Measurements from ENCODE around the gene FRMPD3. TPM values are rescaled to one million over a fixed set of nuclear protein-coding genes. Genes with fewer than 3 reads are reported as not detected.

FRMPD3 gene
- total RNA-seq = 0.74 TPM

GRCh38 chrX:107448998-107449835, at the start of gene FRMPD3:
Gene FRMPD3 (plus strand): TSS chrX:107449652. CDS start chrX:107526589, 76,937 bp downstream.
- Histone ChIP-seq H3K36me3 (no peaks in the 10 kb centered on the region), H3K9me3 (no peaks in the 10 kb centered on the region), H3K4me3 (peak within 1 kb of the TSS; percentile 36 to 42), H3K27ac (no peak within 1 kb of the TSS), H3K27me3 (no peaks in the 10 kb centered on the region), H3K4me1 (no peaks in the 10 kb centered on the region)
- DNase-seq (ENCODE audit: extremely low spot score in 2 of 2) = no peak
- intact Hi-C loops (cut with DNase I) = no loop called here
- TF ChIP-seq POLR2AphosphoS5 (IDR thresholded peaks at IDR 0.05; ENCODE audit: insufficient read depth in 1 of 2, low read depth in 1 of 2) (no peak), CTCF (IDR thresholded peaks at IDR 0.05) (no peak), POLR2A (IDR thresholded peaks at IDR 0.05) (no peak)

GRCh38 chrX:107420571-107420970, 28.9 kb upstream of the FRMPD3 start:
- TF ChIP-seq POLR2AphosphoS5 (IDR thresholded peaks at IDR 0.05; ENCODE audit: insufficient read depth in 1 of 2, low read depth in 1 of 2) (no peak), CTCF (IDR thresholded peaks at IDR 0.05) (no peak), POLR2A (IDR thresholded peaks at IDR 0.05) (no peak)
- Histone ChIP-seq H3K27ac (no peak overlapping the region), H3K27me3 (no peaks in the 10 kb centered on the region), H3K9me3 (no peaks in the 10 kb centered on the region), H3K4me1 (no peaks in the 10 kb centered on the region), H3K4me3 (no peak overlapping the region), H3K36me3 (no peaks in the 10 kb centered on the region)
- intact Hi-C loops (cut with DNase I) = no loop called here
- DNase-seq (ENCODE audit: extremely low spot score in 2 of 2) = no peak

- no peak for DNase-seq (ENCODE audit: extremely low spot score in 2 of 2)
- intact Hi-C loops (cut with DNase I) = no loop called here
- no peak overlapping the region for H3K4me3 ChIP-seq
- no peak overlapping the region for H3K27ac ChIP-seq
- no peaks in the 10 kb centered on the region for H3K4me1 ChIP-seq
- no peak for TF ChIP-seq POLR2A (IDR thresholded peaks at IDR 0.05)
- no peak for TF ChIP-seq CTCF (IDR thresholded peaks at IDR 0.05)
- no peak for TF ChIP-seq POLR2AphosphoS5 (IDR thresholded peaks at IDR 0.05; ENCODE audit: insufficient read depth in 1 of 2, low read depth in 1 of 2)
- H3K36me3 ChIP-seq = no peaks in the 10 kb centered on the region
- no peaks in the 10 kb centered on the region for H3K27me3 ChIP-seq
- no peaks in the 10 kb centered on the region for H3K9me3 ChIP-seq
Observed at GRCh38 chrX:107421337-107421861, 28.1 kb upstream of the FRMPD3 start.

- Histone ChIP-seq H3K4me1 (no peaks in the 10 kb centered on the region), H3K9me3 (no peaks in the 10 kb centered on the region), H3K27me3 (no peaks in the 10 kb centered on the region), H3K4me3 (no peak overlapping the region), H3K27ac (no peak overlapping the region), H3K36me3 (no peaks in the 10 kb centered on the region)
- intact Hi-C loops (cut with DNase I) = no loop called here
- TF ChIP-seq POLR2AphosphoS5 (IDR thresholded peaks at IDR 0.05; ENCODE audit: insufficient read depth in 1 of 2, low read depth in 1 of 2) = no peak
- no peak for DNase-seq (ENCODE audit: extremely low spot score in 2 of 2)
Observed at GRCh38 chrX:107429090-107429489, 20.4 kb upstream of the FRMPD3 start.

- Histone ChIP-seq H3K36me3 (no peaks in the 10 kb centered on the region), H3K4me1 (no peaks in the 10 kb centered on the region), H3K4me3 (no peak overlapping the region), H3K9me3 (no peaks in the 10 kb centered on the region), H3K27ac (no peak overlapping the region), H3K27me3 (no peaks in the 10 kb centered on the region)
- intact Hi-C loops (cut with DNase I) = no loop called here
- DNase-seq (ENCODE audit: extremely low spot score in 2 of 2) = no peak
- TF ChIP-seq CTCF (IDR thresholded peaks at IDR 0.05) (no peak), POLR2A (IDR thresholded peaks at IDR 0.05) (no peak), POLR2AphosphoS5 (IDR thresholded peaks at IDR 0.05; ENCODE audit: insufficient read depth in 1 of 2, low read depth in 1 of 2) (no peak)
Observed at GRCh38 chrX:107440187-107440586, 9.3 kb upstream of the FRMPD3 start.

All from vagina (tissue), 2 donors.